Activated CD8-positive, alpha-beta T cell treated with anti-CD3 and anti-CD28 coated beads for 36 hours (primary cell): ENCODE data around the gene KIF3A. TPM values are rescaled to one million over a fixed set of nuclear protein-coding genes. Genes with fewer than 3 reads are reported as not detected.
A peak's percentile ranks its signal among the peaks of the same experiment; 100 is the strongest.

Experiments used
- ATAC-seq: fragments of 200-7000 bp; cut with Tn5 transposase; one replicate; pipeline ENCODE4 v1.10.0; 2021; ENCODE audit warnings: mild to moderate bottlenecking, moderate library complexity
- CTCF ChIA-PET: fragments of 350-600 bp; sonication (Branson Sonifier 250); formaldehyde crosslinking; loops from one replicate; lab custom pipeline; 2021; ENCODE audit warnings: antibody characterized with exemption; lab: Charles Lee
- POLR2A ChIA-PET: fragments of 350-600 bp; sonication (Branson Sonifier 250); formaldehyde crosslinking; loops from one replicate; lab custom pipeline; 2021; ENCODE audit warnings: antibody characterized with exemption; lab: Charles Lee
- DNase-seq: peaks from one replicate; pipeline ENCODE4 v3.0.0-alpha.2; 2020
- H3K27ac Mint-ChIP-seq: one replicate; pipeline ENCODE4 v1.8.0; 2021; ENCODE audit warnings: mild to moderate bottlenecking, mixed read lengths
- H3K27me3 Mint-ChIP-seq: one replicate; pipeline ENCODE4 v1.8.0; 2021; ENCODE audit warnings: mixed read lengths
- H3K36me3 Mint-ChIP-seq: one replicate; pipeline ENCODE4 v1.8.0; 2021; ENCODE audit warnings: low read depth, mixed read lengths
- H3K4me1 Mint-ChIP-seq: one replicate; pipeline ENCODE4 v1.8.0; 2021; ENCODE audit warnings: low read depth, mixed read lengths
- H3K4me3 Mint-ChIP-seq: one replicate; pipeline ENCODE4 v1.8.0; 2021; ENCODE audit warnings: mild to moderate bottlenecking, moderate library complexity, mixed read lengths
- H3K9me3 Mint-ChIP-seq: one replicate; pipeline ENCODE4 v1.8.0; 2021; ENCODE audit warnings: mixed read lengths
- intact Hi-C: fragments of 100-400 bp; cut with micrococcal nuclease; formaldehyde crosslinking; loops from one replicate; pipeline ENCODE4 v1.10.0; 2022
- total RNA-seq, 2 experiments: library from RNA; stranded (reverse); gene quantifications; one replicate each; pipeline ENCODE4 v1.2.3, GENCODE V29; 2021
- TF ChIP-seq, protein P1 (sequence below): fragments of 200-600 bp; IDR thresholded peaks from one replicate; pipeline ENCODE4 v1.8.0; 2022; ENCODE audit warnings: antibody characterized with exemption, mild to moderate bottlenecking

KIF3A gene
- total RNA-seq, 2 experiments from 2014 or later, result 16.4 to 17.0 TPM

DNA sequence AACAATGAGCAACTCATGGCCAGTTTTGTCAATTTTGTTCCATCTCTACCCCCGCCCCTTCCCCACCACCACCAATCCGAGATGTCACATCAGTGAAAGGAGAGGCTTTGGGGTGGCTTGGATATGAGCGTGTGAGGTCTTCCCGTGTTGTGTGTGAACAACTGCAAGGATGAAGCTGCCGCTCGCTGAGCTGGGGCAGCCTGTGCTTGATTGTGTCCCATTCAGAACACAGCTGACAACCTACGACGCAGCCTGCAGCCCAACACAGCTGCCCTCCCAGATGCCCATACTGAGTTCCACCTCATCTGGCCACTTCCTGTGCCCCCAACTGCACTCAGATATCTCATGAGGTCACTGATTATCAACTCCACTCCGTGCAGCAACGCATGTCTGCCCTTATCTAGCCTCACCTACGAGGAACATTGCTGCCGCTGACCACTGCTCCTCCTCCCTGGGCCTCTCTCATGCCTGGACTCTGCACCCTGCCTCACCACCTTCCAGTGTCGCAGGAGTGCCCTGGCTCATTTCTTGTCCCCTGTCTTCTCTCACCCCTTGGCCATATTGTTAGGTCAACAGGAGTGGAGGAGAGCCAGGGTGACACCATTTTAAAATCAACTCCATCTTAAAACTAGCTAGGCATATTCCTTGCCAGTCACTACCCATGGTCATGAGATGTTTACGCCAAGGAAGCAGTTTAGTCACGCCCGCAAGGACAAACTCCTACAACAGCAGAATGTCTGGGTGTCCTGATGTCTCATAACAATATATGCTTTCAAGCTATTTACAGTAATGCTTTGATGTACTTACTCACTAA is 70.8 kb downstream of the KIF3A start:
- intact Hi-C loops, result no loop called here
- peaks cover 31% of the 10 kb centered on the region for H3K4me1 Mint-ChIP-seq
- H3K9me3 Mint-ChIP-seq, result no peaks in the 10 kb centered on the region
- H3K27ac Mint-ChIP-seq, result no peak overlapping the region
- TF ChIP-seq, protein P1, sequence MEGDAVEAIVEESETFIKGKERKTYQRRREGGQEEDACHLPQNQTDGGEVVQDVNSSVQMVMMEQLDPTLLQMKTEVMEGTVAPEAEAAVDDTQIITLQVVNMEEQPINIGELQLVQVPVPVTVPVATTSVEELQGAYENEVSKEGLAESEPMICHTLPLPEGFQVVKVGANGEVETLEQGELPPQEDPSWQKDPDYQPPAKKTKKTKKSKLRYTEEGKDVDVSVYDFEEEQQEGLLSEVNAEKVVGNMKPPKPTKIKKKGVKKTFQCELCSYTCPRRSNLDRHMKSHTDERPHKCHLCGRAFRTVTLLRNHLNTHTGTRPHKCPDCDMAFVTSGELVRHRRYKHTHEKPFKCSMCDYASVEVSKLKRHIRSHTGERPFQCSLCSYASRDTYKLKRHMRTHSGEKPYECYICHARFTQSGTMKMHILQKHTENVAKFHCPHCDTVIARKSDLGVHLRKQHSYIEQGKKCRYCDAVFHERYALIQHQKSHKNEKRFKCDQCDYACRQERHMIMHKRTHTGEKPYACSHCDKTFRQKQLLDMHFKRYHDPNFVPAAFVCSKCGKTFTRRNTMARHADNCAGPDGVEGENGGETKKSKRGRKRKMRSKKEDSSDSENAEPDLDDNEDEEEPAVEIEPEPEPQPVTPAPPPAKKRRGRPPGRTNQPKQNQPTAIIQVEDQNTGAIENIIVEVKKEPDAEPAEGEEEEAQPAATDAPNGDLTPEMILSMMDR, result no peak
- no peaks in the 10 kb centered on the region for H3K27me3 Mint-ChIP-seq
- CTCF ChIA-PET, result interaction anchor here (0.7 to 1.2 kb wide), 2 partner anchors 139 to 154 kb away, joined by 3 read pairs; no protein-coding TSS in a partner anchor
- no peaks in the 10 kb centered on the region for H3K36me3 Mint-ChIP-seq
- POLR2A ChIA-PET, result interaction anchor here (0.8 to 1.3 kb wide), 3 partner anchors 10 to 31 kb away, joined by 4 to 5 read pairs (median 4); no protein-coding TSS in a partner anchor
- H3K4me3 Mint-ChIP-seq, result no peak overlapping the region
- ATAC-seq, result no peak
- DNase-seq, result no peak

DNA sequence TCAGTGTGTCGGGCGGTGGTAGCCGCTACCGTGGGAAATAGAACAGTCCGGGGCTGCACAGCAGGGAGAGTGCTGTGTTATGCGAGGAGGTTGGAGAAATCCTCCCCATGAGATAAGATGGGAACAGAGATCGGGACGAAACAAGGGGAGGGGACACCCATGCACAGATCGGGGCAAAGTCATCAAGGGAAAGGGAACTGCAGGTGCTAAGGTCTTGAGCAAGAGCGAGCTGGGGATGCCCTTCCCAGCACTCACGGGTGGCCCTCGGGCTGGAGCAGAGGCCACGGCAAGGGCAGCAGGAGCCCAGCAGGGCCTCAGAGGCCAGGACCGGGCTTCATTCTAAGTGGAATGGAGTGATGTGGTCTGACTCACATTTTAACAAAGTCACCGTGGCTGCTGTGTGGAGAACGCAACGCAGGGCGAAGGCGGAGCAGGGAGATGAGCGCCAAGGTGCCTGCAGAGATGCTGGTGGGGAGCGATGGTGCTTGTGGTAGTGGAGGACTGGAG is 71.7 kb downstream of the KIF3A start:
- H3K27ac Mint-ChIP-seq, result no peak overlapping the region
- POLR2A ChIA-PET, result interaction anchor here (1.1 to 1.3 kb wide), 2 partner anchors 8 to 30 kb away, joined by 4 to 5 read pairs; partner anchors contain the start of gene IL4
- H3K27me3 Mint-ChIP-seq, result no peaks in the 10 kb centered on the region
- no peak for DNase-seq
- H3K4me3 Mint-ChIP-seq, result no peak overlapping the region
- H3K9me3 Mint-ChIP-seq, result no peaks in the 10 kb centered on the region
- no peak for ATAC-seq
- no peaks in the 10 kb centered on the region for H3K36me3 Mint-ChIP-seq
- intact Hi-C loops, result no loop called here
- peaks cover 40% of the 10 kb centered on the region for H3K4me1 Mint-ChIP-seq
- CTCF ChIA-PET, result interaction anchor here (0.9 to 1.2 kb wide), 2 partner anchors 14 to 138 kb away, joined by 3 read pairs; no protein-coding TSS in a partner anchor
- TF ChIP-seq, protein P1, result no peak

DNA sequence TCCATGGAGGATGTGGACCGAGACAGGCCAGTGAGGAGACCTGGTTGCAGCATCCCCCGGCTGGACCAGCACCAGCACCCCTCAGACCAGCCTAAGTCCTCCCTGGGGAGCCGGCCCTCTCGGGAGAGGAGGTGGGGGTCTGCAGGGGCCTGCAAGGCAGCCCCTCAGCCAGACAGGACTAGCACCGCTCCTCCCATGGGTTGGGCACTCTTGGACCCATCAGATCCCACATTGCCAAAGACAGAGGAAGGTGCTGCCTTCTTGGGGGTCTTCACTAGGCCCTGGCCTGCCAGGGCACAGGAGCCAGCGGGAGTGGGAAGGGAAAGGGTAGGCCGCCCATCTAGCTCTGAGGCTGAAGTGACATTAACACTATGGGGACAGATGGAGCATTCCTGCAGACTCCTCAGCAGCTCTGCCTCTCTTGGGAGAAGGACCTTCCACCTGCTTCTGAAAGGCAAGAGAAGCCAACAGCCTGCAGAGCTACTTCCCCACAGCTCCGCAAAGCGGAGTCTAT is 72.6 kb downstream of the KIF3A start:
- Mint-ChIP-seq H3K4me1 (peaks cover 49% of the 10 kb centered on the region), H3K4me3 (no peak overlapping the region), H3K27me3 (no peaks in the 10 kb centered on the region), H3K9me3 (no peaks in the 10 kb centered on the region), H3K36me3 (no peaks in the 10 kb centered on the region), H3K27ac (peak overlapping the region; percentile 83)
- no peak for ATAC-seq
- no peak for DNase-seq
- CTCF ChIA-PET, result interaction anchor here (0.9 kb wide), 1 partner anchor 15 kb away, joined by 3 read pairs; no protein-coding TSS in a partner anchor
- POLR2A ChIA-PET, result interaction anchor here (1.1 to 9.9 kb wide), 2 partner anchors 9 to 22 kb away, joined by 4 to 102 read pairs; partner anchors contain the start of gene IL4
- intact Hi-C loops, result no loop called here
- TF ChIP-seq, protein P1, result no peak

- POLR2A ChIA-PET, result interaction anchor here (1.1 to 9.9 kb wide), 2 partner anchors 10 to 21 kb away, joined by 4 to 102 read pairs; partner anchors contain the start of gene IL4
- CTCF ChIA-PET, result interaction anchor here (0.7 kb wide), 1 partner anchor 27 kb away, joined by 3 read pairs; no protein-coding TSS in a partner anchor
- Mint-ChIP-seq H3K27ac (peak overlapping the region; percentile 83), H3K36me3 (no peaks in the 10 kb centered on the region), H3K4me1 (peaks cover 50% of the 10 kb centered on the region), H3K4me3 (peak overlapping the region; percentile 31), H3K27me3 (no peaks in the 10 kb centered on the region), H3K9me3 (no peaks in the 10 kb centered on the region)
- ATAC-seq (peak; percentile 22), DNase-seq (peak; percentile 43)
- intact Hi-C loops, result no loop called here
- TF ChIP-seq, protein P1, result no peak
Measured at GRCh38 chr5:132663771-132664695, 73.3 kb downstream of the KIF3A start.
